HUES6 (cell line): ENCODE results near the gene STARD5.
"Not testable (repeated sequence)": the region's sequence is repeated elsewhere in the genome, so short reads cannot be mapped to it uniquely, and the experiment has no call there.

Source experiments
- H3K27ac ChIP-seq: 2 replicates; pipeline ENCODE4 v1.7.0; 2013; ENCODE audit warnings: low read depth, mild to moderate bottlenecking, low read length, inconsistent platforms
- H3K27me3 ChIP-seq: 2 replicates; pipeline ENCODE4 v1.6.1; 2013; ENCODE audit warnings: low read length; ENCODE audit not compliant: control insufficient read depth, insufficient read depth
- H3K36me3 ChIP-seq: 2 replicates; pipeline ENCODE4 v1.6.1; 2013; ENCODE audit warnings: low read length; ENCODE audit not compliant: control insufficient read depth, insufficient read depth
- H3K4me1 ChIP-seq: 2 replicates; pipeline ENCODE4 v1.6.1; 2013; ENCODE audit warnings: low read length; ENCODE audit not compliant: control insufficient read depth, insufficient read depth
- H3K4me3 ChIP-seq: 2 replicates; pipeline ENCODE4 v1.5.1; 2013; ENCODE audit warnings: low read depth, low read length
- H3K9ac ChIP-seq: one replicate; pipeline ENCODE4 v1.6.1; 2013; ENCODE audit warnings: mild to moderate bottlenecking, low read length
- H3K9me3 ChIP-seq: 2 replicates; pipeline ENCODE4 v1.6.1; 2013; ENCODE audit warnings: low read depth, low read length; ENCODE audit not compliant: control insufficient read depth, insufficient read depth

STARD5 gene

DNA sequence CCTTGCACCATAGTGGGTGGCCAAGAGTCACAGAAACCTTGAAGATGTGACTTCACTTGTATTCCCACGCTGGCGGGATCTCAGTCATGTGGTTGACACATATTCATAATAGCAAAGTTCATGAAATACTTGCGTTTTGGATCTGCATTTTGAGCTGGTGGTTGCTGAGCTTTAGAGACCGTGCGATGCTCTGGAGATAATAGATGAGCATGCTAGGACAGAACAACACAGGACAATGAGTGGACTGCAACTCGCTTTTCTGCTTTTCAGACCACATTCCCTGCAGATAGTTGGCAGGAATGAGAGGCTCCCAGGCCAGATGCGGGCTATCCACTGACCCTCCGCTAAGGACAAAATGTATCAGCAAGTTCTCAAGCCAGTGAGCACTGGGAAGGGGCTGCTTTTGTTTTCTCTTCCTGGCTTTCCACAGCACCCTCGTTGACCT lies 13.8 kb upstream of the STARD5 start:
- H3K36me3 ChIP-seq, result no peaks in the 10 kb centered on the region
- H3K27me3 ChIP-seq, result no peaks in the 10 kb centered on the region
- no peak overlapping the region for H3K4me3 ChIP-seq
- no peak overlapping the region for H3K9ac ChIP-seq
- H3K4me1 ChIP-seq, result no peaks in the 10 kb centered on the region
- no peaks in the 10 kb centered on the region for H3K9me3 ChIP-seq
- H3K27ac ChIP-seq, result no peak overlapping the region

DNA sequence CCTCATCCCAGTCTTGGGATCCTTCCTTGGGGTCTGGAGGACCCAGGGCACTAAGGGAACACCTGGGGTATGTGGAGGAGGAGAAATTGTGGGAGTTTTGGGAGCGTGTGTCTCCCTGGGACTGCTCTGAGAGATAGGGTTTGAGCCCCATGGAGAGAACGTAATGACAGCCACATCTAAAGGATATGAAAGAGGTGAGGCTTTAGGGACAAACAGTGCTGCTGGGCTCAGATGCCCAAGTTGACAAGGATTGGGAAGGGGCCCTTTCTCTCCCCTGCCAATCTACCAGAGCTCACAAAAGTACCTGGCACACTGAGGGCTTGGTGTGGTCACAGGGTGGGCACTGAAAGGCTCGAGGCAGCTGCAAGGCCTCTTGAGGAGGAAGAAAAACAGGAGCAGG lies 13.3 kb upstream of the STARD5 start:
- Histone ChIP-seq H3K4me3 (no peak overlapping the region), H3K36me3 (no peaks in the 10 kb centered on the region), H3K27me3 (no peaks in the 10 kb centered on the region), H3K9ac (no peak overlapping the region), H3K9me3 (no peaks in the 10 kb centered on the region), H3K4me1 (no peaks in the 10 kb centered on the region), H3K27ac (no peak overlapping the region)

DNA sequence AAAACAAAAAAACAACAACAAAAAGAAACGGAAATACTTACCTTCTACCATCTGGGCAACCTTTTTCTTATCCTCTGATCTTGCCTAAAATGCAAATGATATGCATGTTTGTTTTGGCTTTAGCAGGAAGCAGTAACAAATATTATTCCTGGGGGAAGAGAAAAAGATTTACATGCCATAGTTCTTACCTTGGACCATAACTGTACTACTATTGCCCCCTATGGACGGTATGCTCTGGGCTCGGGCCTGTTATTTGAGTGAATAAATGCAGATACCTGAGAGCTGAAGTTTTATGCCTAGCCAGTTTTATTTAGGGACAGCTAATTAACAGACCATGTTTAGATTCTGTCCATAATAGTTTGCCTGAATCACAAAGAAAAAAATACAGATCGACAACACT lies 12.6 kb upstream of the STARD5 start:
- Histone ChIP-seq H3K36me3 (no peaks in the 10 kb centered on the region), H3K27ac (no peak overlapping the region), H3K4me3 (no peak overlapping the region), H3K9ac (no peak overlapping the region), H3K9me3 (no peaks in the 10 kb centered on the region), H3K4me1 (no peaks in the 10 kb centered on the region), H3K27me3 (no peaks in the 10 kb centered on the region)

DNA sequence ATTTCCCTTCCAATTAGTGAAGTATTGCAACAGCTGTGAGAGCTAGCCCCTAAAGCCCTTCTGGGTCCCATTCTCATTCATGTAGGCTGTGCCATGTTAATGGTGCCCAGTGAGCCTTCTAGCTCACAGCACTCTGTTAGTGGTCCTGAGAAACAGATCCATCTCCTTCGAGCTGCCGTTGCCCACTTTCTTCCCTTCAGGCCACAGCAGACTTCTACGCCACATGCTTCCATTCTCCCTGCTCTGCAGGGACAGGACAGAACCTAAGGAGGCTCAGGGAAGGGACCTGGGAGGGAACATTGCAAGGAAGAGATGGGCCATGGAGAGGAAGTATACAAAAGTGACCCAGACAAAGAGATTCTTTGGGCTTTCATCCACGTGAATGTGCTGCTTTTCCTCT lies 11.7 kb upstream of the STARD5 start:
- H3K9ac ChIP-seq, result no peak overlapping the region
- H3K9me3 ChIP-seq, result no peaks in the 10 kb centered on the region
- no peak overlapping the region for H3K4me3 ChIP-seq
- H3K27ac ChIP-seq, result no peak overlapping the region
- H3K4me1 ChIP-seq, result no peaks in the 10 kb centered on the region
- no peaks in the 10 kb centered on the region for H3K36me3 ChIP-seq
- H3K27me3 ChIP-seq, result no peaks in the 10 kb centered on the region

DNA sequence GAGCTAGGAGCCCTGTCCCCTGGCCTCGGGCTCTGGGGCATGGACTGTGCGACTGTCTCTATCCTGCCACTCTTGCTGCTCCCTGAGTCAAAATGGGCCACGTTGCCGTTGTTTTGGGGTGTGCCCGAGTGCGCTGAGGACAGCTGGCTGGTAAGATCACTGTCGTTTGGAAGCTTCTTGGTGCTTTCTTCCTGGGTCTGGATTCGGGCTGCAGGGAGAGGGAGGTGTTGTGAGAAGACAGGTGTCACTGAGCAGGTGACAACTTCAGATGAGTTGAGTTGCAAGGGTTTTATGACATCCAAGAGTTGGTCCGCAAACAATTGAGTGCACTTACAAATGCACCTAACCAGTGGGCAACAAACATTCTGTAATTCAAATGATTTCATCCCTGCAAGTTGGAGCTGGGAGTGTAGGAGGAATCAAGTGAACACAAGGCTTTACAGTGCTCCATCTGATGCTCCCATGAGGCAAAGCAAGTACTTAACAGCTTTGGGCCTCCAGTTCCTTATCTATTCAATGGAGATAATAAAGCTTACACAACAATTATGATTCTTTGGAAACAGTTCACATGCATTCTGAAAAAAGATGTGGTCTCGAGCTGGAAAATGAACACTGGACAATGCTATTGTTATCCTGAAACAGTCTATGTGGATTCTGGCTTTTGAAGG lies 11.0 kb upstream of the STARD5 start:
- no peak overlapping the region for H3K27ac ChIP-seq
- no peaks in the 10 kb centered on the region for H3K9me3 ChIP-seq
- H3K4me1 ChIP-seq, result no peaks in the 10 kb centered on the region
- H3K27me3 ChIP-seq, result no peaks in the 10 kb centered on the region
- H3K4me3 ChIP-seq, result no peak overlapping the region
- H3K9ac ChIP-seq, result no peak overlapping the region
- H3K36me3 ChIP-seq, result no peaks in the 10 kb centered on the region

DNA sequence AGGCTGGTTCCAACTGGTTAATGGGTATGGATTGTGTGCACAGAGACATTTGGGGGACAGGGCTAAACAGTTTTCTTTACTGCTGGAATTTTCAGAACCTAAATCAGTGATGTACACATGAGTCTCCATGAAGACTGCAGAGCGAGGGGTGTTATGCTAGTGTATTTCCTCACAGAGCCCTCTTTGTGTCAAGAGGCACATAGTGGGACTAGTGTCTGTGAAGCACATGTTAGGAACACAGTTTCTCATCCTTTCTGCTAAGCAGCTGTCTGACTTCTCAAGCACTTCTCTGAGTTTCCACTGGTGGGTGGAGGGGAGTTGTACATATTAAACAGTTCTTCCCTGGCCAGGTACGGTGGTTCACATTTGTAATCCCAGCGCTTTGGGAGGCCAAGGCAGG lies 9.4 kb upstream of the STARD5 start:
- no peak overlapping the region for H3K9ac ChIP-seq
- H3K27me3 ChIP-seq, result no peaks in the 10 kb centered on the region
- H3K27ac ChIP-seq, result no peak overlapping the region
- no peaks in the 10 kb centered on the region for H3K36me3 ChIP-seq
- no peak overlapping the region for H3K4me3 ChIP-seq
- H3K4me1 ChIP-seq, result no peaks in the 10 kb centered on the region
- H3K9me3 ChIP-seq, result no peaks in the 10 kb centered on the region

DNA sequence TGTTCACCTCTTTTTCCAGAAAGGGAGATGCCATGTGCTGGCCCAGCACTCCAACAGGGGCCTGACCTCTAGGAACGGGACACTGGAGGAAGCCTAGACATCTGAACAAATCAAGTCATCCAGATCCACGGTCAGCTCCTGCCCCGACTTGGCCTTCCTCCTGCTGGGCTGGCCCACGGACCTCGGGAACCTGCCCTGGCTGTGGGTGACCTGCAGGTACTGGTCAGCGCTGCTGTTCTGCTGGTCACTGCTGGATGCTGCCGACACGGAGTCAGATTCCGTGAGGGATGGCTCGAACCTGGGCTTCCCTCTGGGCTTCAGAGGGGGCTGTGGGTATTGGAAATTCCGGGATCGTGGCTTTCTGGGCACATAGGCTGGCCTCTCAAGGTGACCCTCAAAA lies 8.4 kb upstream of the STARD5 start:
- H3K9me3 ChIP-seq, result no peaks in the 10 kb centered on the region
- no peaks in the 10 kb centered on the region for H3K4me1 ChIP-seq
- no peak overlapping the region for H3K27ac ChIP-seq
- H3K36me3 ChIP-seq, result no peaks in the 10 kb centered on the region
- no peak overlapping the region for H3K4me3 ChIP-seq
- H3K9ac ChIP-seq, result no peak overlapping the region
- no peaks in the 10 kb centered on the region for H3K27me3 ChIP-seq

DNA sequence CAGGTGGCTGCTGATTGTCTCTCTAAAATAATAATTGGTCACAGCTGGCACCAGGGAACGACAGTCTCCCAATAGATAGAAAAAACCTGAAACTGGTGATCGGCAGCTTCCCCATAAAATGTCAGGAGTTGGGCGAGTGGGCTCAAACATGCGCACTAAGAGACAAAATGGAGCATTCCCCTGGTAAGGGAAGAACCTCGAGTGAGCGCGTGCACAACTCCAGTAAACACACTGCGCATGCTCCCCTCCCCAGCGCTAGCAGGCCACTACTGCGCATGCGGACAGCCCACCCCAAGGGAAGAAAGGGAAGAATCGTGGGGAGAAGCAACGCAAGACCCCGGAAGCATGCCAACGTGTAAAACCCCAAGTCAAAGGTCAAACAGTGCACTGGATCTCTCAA lies 7.7 kb upstream of the STARD5 start:
- Histone ChIP-seq H3K9ac (no peak overlapping the region), H3K4me1 (no peaks in the 10 kb centered on the region), H3K27me3 (no peaks in the 10 kb centered on the region), H3K4me3 (no peak overlapping the region), H3K36me3 (no peaks in the 10 kb centered on the region), H3K9me3 (no peaks in the 10 kb centered on the region), H3K27ac (no peak overlapping the region)

DNA sequence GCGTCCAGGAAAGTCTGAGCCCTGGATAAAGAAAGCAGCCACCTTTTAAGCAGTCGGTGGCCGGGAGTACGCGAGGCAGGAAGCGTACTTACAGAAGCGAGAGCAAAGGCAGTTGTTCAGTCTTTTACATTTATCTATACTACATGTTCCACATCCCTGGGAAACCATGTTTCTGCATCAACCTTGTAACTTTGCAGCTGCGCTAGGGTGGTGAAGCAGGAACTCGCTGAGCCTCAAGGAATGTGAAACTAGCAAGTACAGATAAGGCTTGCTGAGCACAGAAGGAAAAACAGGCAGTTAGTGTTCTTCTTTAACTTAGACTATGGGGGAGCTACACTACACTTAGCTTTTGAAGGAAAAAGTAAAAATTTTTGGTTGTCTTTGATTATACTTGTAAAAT lies 7.2 kb upstream of the STARD5 start:
- H3K9me3 ChIP-seq, H3K9ac ChIP-seq, H3K4me3 ChIP-seq, H3K27ac ChIP-seq, H3K36me3 ChIP-seq, H3K4me1 ChIP-seq, H3K27me3 ChIP-seq: not testable (repeated sequence)

DNA sequence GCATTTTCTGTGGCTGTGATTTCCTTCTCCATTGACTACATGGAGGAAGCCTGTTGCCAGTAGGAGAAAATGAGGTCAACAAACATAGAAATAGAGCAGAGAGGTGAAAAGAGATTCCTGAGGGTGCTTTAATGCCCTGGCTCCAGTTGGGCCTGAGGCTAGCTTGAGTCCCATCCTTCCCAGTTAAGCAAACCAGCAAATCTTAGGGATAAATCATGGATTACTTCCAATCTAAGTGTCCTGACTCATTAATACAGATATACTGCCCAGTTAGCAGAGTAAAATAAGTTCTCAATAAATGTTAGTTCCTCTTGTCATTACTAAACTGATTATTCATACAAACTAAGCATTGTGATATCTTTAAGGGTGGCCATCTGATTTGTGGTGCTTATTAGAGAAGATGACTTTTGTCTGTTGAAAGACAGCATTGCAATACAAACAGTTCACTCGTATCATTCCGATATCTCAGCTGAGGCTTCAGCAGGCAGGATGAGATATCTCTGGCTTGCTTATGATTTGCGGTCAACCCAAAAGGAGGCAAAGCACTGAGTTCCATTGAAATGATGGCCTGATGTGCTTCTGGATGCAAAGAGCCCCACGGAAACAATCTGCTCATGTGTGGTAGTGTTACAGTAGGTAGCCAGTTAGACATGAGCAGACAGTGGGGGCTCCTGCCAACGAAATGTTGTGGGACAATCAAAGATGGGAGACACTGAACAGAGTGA lies 6.6 kb upstream of the STARD5 start:
- Histone ChIP-seq H3K27ac (no peak overlapping the region), H3K4me1 (no peaks in the 10 kb centered on the region), H3K36me3 (no peaks in the 10 kb centered on the region), H3K27me3 (no peaks in the 10 kb centered on the region), H3K9ac (no peak overlapping the region), H3K9me3 (no peaks in the 10 kb centered on the region), H3K4me3 (no peak overlapping the region)

DNA sequence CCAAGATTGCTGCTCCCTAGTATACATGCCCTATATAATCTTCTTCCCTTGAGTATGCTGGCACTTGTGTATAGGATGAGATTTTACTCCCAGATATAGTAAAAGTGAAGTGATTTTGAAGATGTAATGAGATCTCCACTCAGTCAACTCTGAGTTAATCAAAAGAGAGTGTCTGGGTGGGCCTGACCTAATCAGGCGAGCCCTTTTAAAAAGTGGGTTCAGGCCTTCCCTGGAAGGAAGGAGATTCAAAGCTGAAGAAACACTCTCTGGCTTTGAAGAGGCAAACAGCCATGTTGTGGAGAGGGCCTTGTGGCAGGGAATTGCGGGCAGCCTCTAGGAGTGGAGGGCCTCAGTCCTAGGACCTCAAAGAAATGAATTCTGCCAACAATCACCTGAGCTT lies 5.5 kb upstream of the STARD5 start:
- H3K27me3 ChIP-seq, result peaks cover 6% of the 10 kb centered on the region; the same call in 1 of the 2 replicates
- no peak overlapping the region for H3K27ac ChIP-seq
- no peak overlapping the region for H3K9ac ChIP-seq
- H3K36me3 ChIP-seq, result no peaks in the 10 kb centered on the region
- H3K4me1 ChIP-seq, result no peaks in the 10 kb centered on the region
- H3K4me3 ChIP-seq, result no peak overlapping the region
- H3K9me3 ChIP-seq, result no peaks in the 10 kb centered on the region
